Measurements from ENCODE around the gene CKLF. TPM values are rescaled to one million over a fixed set of nuclear protein-coding genes. Genes with fewer than 3 reads are reported as not detected.
A peak's percentile ranks its signal among the peaks of the same experiment; 100 is the strongest.

CKLF gene
- total RNA-seq, 1 experiment from 2014 or later = 21.0 TPM

DNA sequence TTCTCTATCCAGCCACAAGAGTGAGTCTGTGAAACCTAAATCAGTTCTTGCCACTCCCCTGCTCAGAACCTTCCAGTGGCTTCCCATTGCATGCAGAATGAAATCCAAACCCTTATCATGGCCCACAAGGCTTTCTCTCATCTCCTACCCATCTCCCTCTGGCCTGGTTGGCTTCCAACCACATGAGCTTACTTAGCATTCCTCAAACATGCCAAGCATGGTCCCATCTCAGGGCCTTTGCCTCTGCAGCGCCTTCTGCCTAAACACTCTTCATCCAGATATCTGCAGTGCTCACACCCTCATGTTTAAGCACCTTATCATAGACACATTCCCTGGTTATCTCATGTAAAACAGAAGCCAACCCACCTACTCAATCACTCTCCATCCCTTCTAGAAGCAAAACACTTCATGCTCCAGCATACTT, 18.0 kb upstream of the CKLF start (continued):
- TF ChIP-seq, protein P1, sequence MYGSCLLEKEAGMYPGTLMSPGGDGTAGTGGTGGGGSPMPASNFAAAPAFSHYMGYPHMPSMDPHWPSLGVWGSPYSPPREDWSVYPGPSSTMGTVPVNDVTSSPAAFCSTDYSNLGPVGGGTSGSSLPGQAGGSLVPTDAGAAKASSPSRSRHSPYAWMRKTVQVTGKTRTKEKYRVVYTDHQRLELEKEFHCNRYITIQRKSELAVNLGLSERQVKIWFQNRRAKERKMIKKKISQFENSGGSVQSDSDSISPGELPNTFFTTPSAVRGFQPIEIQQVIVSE (CRISPR knock-in tag; IDR thresholded peaks at IDR 0.05; ENCODE audit: borderline replicate concordance) = no peak
- TF ChIP-seq ESRRA (CRISPR knock-in tag; IDR thresholded peaks at IDR 0.05; ENCODE audit: borderline replicate concordance) (no peak), JAZF1 (CRISPR knock-in tag; IDR thresholded peaks at IDR 0.05) (no peak), SOX15 (CRISPR knock-in tag; IDR thresholded peaks at IDR 0.05) (no peak)
- TF ChIP-seq, protein P2, sequence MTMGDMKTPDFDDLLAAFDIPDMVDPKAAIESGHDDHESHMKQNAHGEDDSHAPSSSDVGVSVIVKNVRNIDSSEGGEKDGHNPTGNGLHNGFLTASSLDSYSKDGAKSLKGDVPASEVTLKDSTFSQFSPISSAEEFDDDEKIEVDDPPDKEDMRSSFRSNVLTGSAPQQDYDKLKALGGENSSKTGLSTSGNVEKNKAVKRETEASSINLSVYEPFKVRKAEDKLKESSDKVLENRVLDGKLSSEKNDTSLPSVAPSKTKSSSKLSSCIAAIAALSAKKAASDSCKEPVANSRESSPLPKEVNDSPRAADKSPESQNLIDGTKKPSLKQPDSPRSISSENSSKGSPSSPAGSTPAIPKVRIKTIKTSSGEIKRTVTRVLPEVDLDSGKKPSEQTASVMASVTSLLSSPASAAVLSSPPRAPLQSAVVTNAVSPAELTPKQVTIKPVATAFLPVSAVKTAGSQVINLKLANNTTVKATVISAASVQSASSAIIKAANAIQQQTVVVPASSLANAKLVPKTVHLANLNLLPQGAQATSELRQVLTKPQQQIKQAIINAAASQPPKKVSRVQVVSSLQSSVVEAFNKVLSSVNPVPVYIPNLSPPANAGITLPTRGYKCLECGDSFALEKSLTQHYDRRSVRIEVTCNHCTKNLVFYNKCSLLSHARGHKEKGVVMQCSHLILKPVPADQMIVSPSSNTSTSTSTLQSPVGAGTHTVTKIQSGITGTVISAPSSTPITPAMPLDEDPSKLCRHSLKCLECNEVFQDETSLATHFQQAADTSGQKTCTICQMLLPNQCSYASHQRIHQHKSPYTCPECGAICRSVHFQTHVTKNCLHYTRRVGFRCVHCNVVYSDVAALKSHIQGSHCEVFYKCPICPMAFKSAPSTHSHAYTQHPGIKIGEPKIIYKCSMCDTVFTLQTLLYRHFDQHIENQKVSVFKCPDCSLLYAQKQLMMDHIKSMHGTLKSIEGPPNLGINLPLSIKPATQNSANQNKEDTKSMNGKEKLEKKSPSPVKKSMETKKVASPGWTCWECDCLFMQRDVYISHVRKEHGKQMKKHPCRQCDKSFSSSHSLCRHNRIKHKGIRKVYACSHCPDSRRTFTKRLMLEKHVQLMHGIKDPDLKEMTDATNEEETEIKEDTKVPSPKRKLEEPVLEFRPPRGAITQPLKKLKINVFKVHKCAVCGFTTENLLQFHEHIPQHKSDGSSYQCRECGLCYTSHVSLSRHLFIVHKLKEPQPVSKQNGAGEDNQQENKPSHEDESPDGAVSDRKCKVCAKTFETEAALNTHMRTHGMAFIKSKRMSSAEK (CRISPR knock-in tag; IDR thresholded peaks at IDR 0.05; ENCODE audit: borderline replicate concordance) = no peak
- TF ChIP-seq, protein P3, sequence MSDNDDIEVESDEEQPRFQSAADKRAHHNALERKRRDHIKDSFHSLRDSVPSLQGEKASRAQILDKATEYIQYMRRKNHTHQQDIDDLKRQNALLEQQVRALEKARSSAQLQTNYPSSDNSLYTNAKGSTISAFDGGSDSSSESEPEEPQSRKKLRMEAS (CRISPR knock-in tag; IDR thresholded peaks at IDR 0.05) = no peak
- TF ChIP-seq, protein P4, sequence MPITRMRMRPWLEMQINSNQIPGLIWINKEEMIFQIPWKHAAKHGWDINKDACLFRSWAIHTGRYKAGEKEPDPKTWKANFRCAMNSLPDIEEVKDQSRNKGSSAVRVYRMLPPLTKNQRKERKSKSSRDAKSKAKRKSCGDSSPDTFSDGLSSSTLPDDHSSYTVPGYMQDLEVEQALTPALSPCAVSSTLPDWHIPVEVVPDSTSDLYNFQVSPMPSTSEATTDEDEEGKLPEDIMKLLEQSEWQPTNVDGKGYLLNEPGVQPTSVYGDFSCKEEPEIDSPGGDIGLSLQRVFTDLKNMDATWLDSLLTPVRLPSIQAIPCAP (CRISPR knock-in tag; IDR thresholded peaks at IDR 0.05) = no peak

DNA sequence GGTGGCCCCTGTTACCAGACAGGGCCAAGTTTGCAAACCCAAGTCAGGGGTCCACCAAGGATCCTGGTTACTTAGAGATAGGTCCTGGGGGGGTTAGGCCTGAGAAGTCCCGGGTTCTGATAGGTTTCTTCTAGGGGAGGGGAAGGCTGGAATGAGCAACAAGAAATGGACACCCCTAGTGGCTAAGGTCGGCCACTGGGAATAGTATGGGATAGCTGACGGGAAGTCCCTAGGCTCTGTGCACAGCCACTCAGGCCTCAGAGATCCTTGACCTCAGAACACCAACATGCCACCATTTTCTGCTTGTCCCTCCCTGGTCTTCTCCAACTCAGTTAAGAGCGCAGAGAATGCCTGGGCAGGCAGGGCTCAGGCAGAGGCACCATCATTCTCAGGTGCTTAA, 15.9 kb upstream of the CKLF start:
- no peak overlapping the region for H3K4me3 Mint-ChIP-seq
- no peak overlapping the region for H3K27ac Mint-ChIP-seq
- H3K4me1 Mint-ChIP-seq = peaks cover 6% of the 10 kb centered on the region
- peak; percentile 76 for ATAC-seq
- ChIA-PET CTCF (interaction anchor here (0.6 to 1.5 kb wide), 6 partner anchors 11 to 130 kb away, joined by 3 to 6 read pairs (median 5); no protein-coding TSS in a partner anchor), POLR2A (no interaction called here)
- no peaks in the 10 kb centered on the region for H3K9me3 Mint-ChIP-seq
- no peak for DNase-seq (ENCODE audit: low spot score)
- TF ChIP-seq, protein P5, sequence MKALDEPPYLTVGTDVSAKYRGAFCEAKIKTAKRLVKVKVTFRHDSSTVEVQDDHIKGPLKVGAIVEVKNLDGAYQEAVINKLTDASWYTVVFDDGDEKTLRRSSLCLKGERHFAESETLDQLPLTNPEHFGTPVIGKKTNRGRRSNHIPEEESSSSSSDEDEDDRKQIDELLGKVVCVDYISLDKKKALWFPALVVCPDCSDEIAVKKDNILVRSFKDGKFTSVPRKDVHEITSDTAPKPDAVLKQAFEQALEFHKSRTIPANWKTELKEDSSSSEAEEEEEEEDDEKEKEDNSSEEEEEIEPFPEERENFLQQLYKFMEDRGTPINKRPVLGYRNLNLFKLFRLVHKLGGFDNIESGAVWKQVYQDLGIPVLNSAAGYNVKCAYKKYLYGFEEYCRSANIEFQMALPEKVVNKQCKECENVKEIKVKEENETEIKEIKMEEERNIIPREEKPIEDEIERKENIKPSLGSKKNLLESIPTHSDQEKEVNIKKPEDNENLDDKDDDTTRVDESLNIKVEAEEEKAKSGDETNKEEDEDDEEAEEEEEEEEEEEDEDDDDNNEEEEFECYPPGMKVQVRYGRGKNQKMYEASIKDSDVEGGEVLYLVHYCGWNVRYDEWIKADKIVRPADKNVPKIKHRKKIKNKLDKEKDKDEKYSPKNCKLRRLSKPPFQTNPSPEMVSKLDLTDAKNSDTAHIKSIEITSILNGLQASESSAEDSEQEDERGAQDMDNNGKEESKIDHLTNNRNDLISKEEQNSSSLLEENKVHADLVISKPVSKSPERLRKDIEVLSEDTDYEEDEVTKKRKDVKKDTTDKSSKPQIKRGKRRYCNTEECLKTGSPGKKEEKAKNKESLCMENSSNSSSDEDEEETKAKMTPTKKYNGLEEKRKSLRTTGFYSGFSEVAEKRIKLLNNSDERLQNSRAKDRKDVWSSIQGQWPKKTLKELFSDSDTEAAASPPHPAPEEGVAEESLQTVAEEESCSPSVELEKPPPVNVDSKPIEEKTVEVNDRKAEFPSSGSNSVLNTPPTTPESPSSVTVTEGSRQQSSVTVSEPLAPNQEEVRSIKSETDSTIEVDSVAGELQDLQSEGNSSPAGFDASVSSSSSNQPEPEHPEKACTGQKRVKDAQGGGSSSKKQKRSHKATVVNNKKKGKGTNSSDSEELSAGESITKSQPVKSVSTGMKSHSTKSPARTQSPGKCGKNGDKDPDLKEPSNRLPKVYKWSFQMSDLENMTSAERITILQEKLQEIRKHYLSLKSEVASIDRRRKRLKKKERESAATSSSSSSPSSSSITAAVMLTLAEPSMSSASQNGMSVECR (CRISPR knock-in tag; IDR thresholded peaks at IDR 0.05; ENCODE audit: borderline replicate concordance) = no peak
- TF ChIP-seq, protein P6, sequence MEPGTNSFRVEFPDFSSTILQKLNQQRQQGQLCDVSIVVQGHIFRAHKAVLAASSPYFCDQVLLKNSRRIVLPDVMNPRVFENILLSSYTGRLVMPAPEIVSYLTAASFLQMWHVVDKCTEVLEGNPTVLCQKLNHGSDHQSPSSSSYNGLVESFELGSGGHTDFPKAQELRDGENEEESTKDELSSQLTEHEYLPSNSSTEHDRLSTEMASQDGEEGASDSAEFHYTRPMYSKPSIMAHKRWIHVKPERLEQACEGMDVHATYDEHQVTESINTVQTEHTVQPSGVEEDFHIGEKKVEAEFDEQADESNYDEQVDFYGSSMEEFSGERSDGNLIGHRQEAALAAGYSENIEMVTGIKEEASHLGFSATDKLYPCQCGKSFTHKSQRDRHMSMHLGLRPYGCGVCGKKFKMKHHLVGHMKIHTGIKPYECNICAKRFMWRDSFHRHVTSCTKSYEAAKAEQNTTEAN (CRISPR knock-in tag; IDR thresholded peaks at IDR 0.05) = no peak
- TF ChIP-seq, protein P7, sequence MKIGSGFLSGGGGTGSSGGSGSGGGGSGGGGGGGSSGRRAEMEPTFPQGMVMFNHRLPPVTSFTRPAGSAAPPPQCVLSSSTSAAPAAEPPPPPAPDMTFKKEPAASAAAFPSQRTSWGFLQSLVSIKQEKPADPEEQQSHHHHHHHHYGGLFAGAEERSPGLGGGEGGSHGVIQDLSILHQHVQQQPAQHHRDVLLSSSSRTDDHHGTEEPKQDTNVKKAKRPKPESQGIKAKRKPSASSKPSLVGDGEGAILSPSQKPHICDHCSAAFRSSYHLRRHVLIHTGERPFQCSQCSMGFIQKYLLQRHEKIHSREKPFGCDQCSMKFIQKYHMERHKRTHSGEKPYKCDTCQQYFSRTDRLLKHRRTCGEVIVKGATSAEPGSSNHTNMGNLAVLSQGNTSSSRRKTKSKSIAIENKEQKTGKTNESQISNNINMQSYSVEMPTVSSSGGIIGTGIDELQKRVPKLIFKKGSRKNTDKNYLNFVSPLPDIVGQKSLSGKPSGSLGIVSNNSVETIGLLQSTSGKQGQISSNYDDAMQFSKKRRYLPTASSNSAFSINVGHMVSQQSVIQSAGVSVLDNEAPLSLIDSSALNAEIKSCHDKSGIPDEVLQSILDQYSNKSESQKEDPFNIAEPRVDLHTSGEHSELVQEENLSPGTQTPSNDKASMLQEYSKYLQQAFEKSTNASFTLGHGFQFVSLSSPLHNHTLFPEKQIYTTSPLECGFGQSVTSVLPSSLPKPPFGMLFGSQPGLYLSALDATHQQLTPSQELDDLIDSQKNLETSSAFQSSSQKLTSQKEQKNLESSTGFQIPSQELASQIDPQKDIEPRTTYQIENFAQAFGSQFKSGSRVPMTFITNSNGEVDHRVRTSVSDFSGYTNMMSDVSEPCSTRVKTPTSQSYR (CRISPR knock-in tag; IDR thresholded peaks at IDR 0.05) = no peak
- TF ChIP-seq, protein P1 (CRISPR knock-in tag; IDR thresholded peaks at IDR 0.05; ENCODE audit: borderline replicate concordance) = no peak
- H3K36me3 Mint-ChIP-seq = no peaks in the 10 kb centered on the region
- no peaks in the 10 kb centered on the region for H3K27me3 Mint-ChIP-seq (ENCODE audit: low read depth)

All from WTC11 (cell line).